Measurements from ENCODE around the gene TBX4. TPM values are rescaled to one million over a fixed set of nuclear protein-coding genes. Genes with fewer than 3 reads are reported as not detected.
A peak's percentile ranks its signal among the peaks of the same experiment; 100 is the strongest.

The TBX4 gene
- total and polyA plus RNA-seq, 2 of the 13 experiments (the other 11 are each of a cell fraction or from before 2014, with no cell fraction given): 0.11 to 1.1 TPM

GRCh38 chr17:61461967-61462718 lies 9.9 kb downstream of the TBX4 start (continued):
- TF ChIP-seq HOXA3 (CRISPR knock-in tag; IDR thresholded peaks at IDR 0.05): peak; percentile 24; the same call in 1 of the 2 replicates
- no peak for TF ChIP-seq ZNF160 (CRISPR knock-in tag; IDR thresholded peaks at IDR 0.05)
- no peak for TF ChIP-seq ZFY (CRISPR knock-in tag; IDR thresholded peaks at IDR 0.05)
- TF ChIP-seq GPN1 (CRISPR knock-in tag; IDR thresholded peaks at IDR 0.05; ENCODE audit: borderline replicate concordance): no peak
- no peak for TF ChIP-seq HNF1B (CRISPR knock-in tag; IDR thresholded peaks at IDR 0.05)
- no peak for TF ChIP-seq SOX6 (IDR thresholded peaks at IDR 0.05)
- no peak for TF ChIP-seq SOX6 (CRISPR knock-in tag; IDR thresholded peaks at IDR 0.05)
- TF ChIP-seq ZNF549 (CRISPR knock-in tag; IDR thresholded peaks at IDR 0.05): no peak
- TF ChIP-seq ELF1 (CRISPR knock-in tag; IDR thresholded peaks at IDR 0.05): no peak
- TF ChIP-seq ZBTB25 (CRISPR knock-in tag; IDR thresholded peaks at IDR 0.05): no peak
- no peak for TF ChIP-seq GATA4 (IDR thresholded peaks at IDR 0.05; ENCODE audit: borderline replicate concordance, low read depth)
- no peak for TF ChIP-seq ESRRA (CRISPR knock-in tag; IDR thresholded peaks at IDR 0.05; ENCODE audit: low read depth)
- no peak for TF ChIP-seq SMC3 (IDR thresholded peaks at IDR 0.05; ENCODE audit: low read length)
- no peak for TF ChIP-seq ZNF720 (CRISPR knock-in tag; IDR thresholded peaks at IDR 0.05)
- peak; percentile 63 for TF ChIP-seq AGO2 (optimal IDR thresholded peaks at IDR 0.05; ENCODE audit: low read depth, low read length)
- TF ChIP-seq ZNF264 (CRISPR knock-in tag; IDR thresholded peaks at IDR 0.05): no peak
- no peak for TF ChIP-seq IRF9 (CRISPR knock-in tag; IDR thresholded peaks at IDR 0.05; ENCODE audit: borderline replicate concordance)
- no peak for TF ChIP-seq ZNF570 (CRISPR knock-in tag; IDR thresholded peaks at IDR 0.05; ENCODE audit: borderline replicate concordance)
- TF ChIP-seq ZNF430 (CRISPR knock-in tag; IDR thresholded peaks at IDR 0.05): 0 out of 2 replicates have a peak, but pooled peaks have one; percentile 7
- TF ChIP-seq HBP1 (CRISPR knock-in tag; IDR thresholded peaks at IDR 0.05; ENCODE audit: low read depth): no peak
- peak; percentile 66; the same call in 1 of the 2 replicates for TF ChIP-seq EEA1 (CRISPR knock-in tag; IDR thresholded peaks at IDR 0.05; ENCODE audit: borderline replicate concordance)
- no peak for TF ChIP-seq FOXK2 (IDR thresholded peaks at IDR 0.05)
- no peak for TF ChIP-seq ZNF83 (CRISPR knock-in tag; IDR thresholded peaks at IDR 0.05; ENCODE audit: borderline replicate concordance)
- no peak for TF ChIP-seq NONO (IDR thresholded peaks at IDR 0.05)
- TF ChIP-seq NONO (CRISPR knock-in tag; conservative IDR thresholded peaks at IDR 0.05): no peak
- TF ChIP-seq GABPB1 (CRISPR knock-in tag; IDR thresholded peaks at IDR 0.05): peak; percentile 22; the same call in 1 of the 2 replicates
- TF ChIP-seq XBP1 (CRISPR knock-in tag; IDR thresholded peaks at IDR 0.05): no peak
- 0 out of 2 replicates have a peak, but pooled peaks have one; percentile 23 for TF ChIP-seq PCBP1 (IDR thresholded peaks at IDR 0.05; ENCODE audit: borderline replicate concordance, low read depth, low read length)

Measured in HepG2 (cell line).